Activated CD8-positive, alpha-beta memory T cell treated with anti-CD3 and anti-CD28 coated beads for 36 hours (primary cell): ENCODE data around the gene SPATS2L. TPM values are rescaled to one million over a fixed set of nuclear protein-coding genes. Genes with fewer than 3 reads are reported as not detected.

Experiments
- CTCF ChIA-PET: fragments of 350-600 bp; sonication (Branson Sonifier 250); formaldehyde crosslinking; loops from one replicate; lab custom pipeline; 2021; ENCODE audit warnings: antibody characterized with exemption; lab: Charles Lee
- POLR2A ChIA-PET: fragments of 350-600 bp; sonication (Branson Sonifier 250); formaldehyde crosslinking; loops from one replicate; lab custom pipeline; 2021; ENCODE audit warnings: antibody characterized with exemption; lab: Charles Lee
- total RNA-seq, 2 experiments: library from RNA; stranded (reverse); gene quantifications; one replicate each; pipeline ENCODE4 v1.2.3, GENCODE V29; 2021

Gene SPATS2L
- total RNA-seq, 2 experiments from 2014 or later, result 14.1 to 17.7 TPM

DNA sequence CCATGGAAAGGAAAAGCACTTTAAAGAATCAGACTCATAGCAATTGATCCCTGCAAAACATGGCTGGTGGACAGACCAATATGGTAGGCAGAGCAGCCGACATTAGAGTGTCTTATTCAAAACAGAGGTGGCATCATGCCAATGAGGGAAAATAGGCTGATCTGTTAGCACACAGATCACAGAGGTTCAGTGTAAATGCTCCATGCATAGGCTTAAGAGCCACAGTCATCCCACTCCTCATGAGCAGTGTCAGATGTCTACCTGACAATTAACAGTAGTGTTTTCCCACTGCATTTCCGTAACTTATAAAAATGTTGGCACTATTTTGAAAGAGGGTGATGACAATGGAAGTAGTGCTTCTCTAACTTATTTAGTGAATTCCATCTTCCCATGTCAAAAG, 86.7 kb downstream of the SPATS2L start:
- POLR2A ChIA-PET, result no interaction called here

GRCh38 chr2:200394045-200394444, 87.6 kb downstream of the SPATS2L start:
- ChIA-PET POLR2A (no interaction called here), CTCF (no interaction called here)

More for the DNA sequence above, 86.7 kb downstream of the SPATS2L start:
- CTCF ChIA-PET, result no interaction called here

DNA sequence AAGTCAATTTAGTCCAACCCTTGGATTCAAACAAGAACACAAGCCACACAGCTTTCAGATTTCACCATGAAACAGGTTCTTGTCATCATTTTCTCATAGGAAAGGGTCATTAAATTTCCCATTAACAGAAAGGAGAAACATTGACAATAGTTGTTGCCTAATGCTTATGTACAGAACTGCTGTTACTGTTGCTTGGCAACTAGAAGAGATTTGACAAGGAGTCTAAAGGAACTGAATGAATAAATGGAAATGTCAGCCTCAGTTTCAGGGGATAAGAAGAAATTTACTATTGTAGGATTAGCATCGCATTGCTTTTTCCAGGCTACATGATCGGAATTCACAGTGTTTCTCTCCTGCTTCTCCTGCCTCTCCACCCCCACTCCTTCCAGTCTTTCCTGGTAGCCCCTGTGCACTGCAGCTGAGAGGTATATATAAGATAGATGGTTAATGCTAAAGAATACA, 90.3 kb downstream of the SPATS2L start:
- POLR2A ChIA-PET, result no interaction called here
- CTCF ChIA-PET, result no interaction called here

DNA sequence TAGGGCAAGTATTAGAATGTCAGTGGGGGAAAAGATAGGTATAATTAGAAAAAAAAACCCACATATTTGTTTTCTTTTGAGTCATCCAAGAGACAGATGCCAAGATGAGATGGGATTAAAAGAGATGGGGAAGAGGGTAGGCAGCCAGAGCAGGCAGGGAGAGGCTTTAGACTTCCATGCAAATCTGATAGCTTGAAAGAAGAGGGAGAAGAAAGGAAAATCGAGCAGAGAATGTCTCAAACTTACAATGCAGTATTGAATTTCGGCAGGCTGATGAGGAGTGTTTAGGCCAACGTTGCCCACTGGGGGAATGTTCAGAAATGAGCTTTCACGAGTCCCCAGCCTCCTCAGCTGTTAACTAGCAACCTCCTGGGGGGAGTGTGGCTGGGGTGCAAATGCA, 91.3 kb downstream of the SPATS2L start:
- POLR2A ChIA-PET, result no interaction called here
- CTCF ChIA-PET, result no interaction called here

- ChIA-PET POLR2A (no interaction called here), CTCF (no interaction called here)
Observed at GRCh38 chr2:200399046-200399445, 92.6 kb downstream of the SPATS2L start.

- POLR2A ChIA-PET, result no interaction called here
- CTCF ChIA-PET, result no interaction called here
Observed at GRCh38 chr2:200399636-200400035, 93.1 kb downstream of the SPATS2L start.

DNA sequence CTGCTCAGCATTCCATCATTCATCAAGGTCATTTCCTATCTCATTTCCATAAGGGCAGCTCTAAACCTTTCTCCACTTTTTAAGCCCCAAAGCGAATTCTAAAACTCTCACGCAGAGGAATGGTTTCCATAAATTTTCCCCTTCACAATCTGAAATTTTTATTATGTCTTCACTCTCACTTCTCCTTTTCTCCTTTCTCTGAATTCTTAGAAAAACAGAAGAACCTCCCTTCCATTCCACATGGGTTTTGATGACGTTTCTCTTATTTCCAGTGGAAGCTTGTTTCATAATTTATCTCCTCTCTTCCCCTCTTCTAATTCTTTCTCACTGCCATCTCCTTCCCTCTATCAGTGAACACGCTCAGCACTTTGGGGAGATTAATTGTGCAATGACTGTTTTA, 97.3 kb downstream of the SPATS2L start:
- POLR2A ChIA-PET, result no interaction called here
- CTCF ChIA-PET, result no interaction called here

DNA sequence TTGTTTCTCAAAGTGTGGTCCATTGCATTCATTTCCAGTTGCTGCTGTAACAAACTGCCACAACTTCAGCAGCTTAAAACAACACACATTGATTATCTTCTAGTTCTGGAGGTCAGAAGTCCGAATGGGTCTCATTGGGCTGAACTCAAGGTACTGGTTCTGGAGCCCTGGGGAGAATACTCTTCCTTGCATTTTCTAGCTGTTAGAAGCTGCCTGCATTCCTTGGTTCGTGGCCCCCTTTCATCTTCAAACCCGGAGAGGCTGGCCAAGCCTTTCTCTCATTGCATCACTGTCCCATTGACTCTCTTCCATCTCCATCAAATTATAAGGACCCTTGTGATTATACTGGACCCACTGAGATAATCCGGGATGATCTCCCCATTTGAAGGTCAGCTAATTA, 98.1 kb downstream of the SPATS2L start:
- CTCF ChIA-PET, result no interaction called here
- POLR2A ChIA-PET, result no interaction called here

DNA sequence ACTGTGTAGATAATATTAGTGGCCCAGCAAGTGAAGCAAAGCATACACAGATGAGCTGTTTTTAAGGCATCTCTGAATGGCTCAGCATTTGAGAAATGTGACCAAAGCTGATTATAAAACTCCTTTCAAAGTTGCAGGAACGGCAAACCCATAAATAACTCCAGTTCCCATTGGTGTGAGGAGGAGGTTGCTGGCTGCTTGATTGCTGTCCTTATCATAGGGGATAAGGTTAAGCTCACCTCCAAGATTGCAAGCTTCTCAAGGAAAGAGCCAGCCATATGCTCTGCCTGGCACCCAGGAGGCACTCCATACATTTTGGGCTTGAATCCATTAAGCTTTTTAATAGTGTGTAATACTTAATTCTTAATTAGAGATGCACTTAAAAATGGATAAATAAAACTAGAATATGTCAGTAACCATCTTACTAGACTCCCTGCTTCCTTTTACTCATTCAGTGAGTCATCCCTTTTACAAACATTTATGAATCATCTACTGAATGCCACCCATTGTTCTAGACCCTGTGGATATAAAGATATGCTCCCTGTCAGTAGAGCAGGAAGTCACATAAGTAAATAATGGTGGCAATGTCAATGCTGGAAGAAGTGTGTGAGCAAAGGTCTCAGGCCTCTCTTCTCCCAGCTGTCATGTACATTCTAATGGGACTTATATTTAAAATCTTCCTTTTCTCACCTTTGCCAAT, 99.3 kb downstream of the SPATS2L start:
- CTCF ChIA-PET, result interaction anchor here (0.7 kb wide), 1 partner anchor 666 kb away, joined by 4 read pairs; no protein-coding TSS in a partner anchor
- POLR2A ChIA-PET, result no interaction called here

DNA sequence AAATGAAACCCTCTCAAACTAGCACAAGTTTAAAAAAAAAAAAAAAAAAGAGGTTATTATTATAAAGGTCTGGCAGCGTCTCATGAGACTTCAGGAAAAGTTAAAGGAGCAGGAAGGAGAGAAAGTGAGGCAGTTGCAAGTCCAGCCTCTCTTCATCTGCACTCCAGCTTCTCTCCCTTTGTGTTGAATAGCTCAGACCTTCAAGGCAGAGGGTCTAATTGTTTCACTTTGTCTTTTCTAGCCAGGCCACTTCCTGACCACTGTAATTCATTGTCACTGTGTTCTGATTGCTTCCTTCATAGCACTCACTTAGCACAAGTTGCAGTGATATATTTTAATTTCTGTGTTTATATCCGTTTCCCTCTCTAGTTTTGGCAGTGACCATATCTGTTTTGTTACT, 99.9 kb downstream of the SPATS2L start:
- POLR2A ChIA-PET, result no interaction called here
- CTCF ChIA-PET, result interaction anchor here (0.7 to 1.0 kb wide), 2 partner anchors 59 to 666 kb away, joined by 3 to 4 read pairs; no protein-coding TSS in a partner anchor

GRCh38 chr2:200408428-200409316, 102.2 kb downstream of the SPATS2L start:
- POLR2A ChIA-PET, result no interaction called here
- CTCF ChIA-PET, result interaction anchor here (1.2 kb wide), 1 partner anchor 32 kb away, joined by 3 read pairs; no protein-coding TSS in a partner anchor

DNA sequence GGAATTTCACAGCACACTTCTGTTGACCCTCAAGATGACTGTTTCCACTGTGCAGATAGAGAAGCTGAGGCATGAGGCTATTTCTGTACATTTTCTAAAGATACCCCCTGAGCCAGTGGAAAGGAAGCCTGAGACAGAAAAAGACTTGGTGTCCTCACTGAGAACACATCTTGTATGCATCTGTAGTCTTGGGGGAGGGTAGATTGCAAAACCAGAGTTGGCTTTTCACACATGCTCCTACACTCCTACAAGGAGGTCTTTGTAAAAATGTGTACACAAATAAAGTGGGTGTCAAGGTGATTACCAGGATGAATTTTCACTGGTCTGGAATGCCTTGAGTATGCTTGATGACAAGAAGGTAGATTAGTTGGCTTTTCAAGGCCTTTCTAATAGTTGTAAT, 105.3 kb downstream of the SPATS2L start:
- ChIA-PET POLR2A (no interaction called here), CTCF (interaction anchor here (0.7 kb wide), 1 partner anchor 21 kb away, joined by 4 read pairs; no protein-coding TSS in a partner anchor)

- ChIA-PET CTCF (no interaction called here), POLR2A (no interaction called here)
Observed at GRCh38 chr2:200414367-200414766, 107.9 kb downstream of the SPATS2L start.

- POLR2A ChIA-PET, result no interaction called here
- CTCF ChIA-PET, result no interaction called here
Observed at GRCh38 chr2:200415455-200415854, 109.0 kb downstream of the SPATS2L start.

GRCh38 chr2:200416878-200417277, 110.4 kb downstream of the SPATS2L start:
- ChIA-PET CTCF (no interaction called here), POLR2A (no interaction called here)

GRCh38 chr2:200417366-200417765, 110.9 kb downstream of the SPATS2L start:
- ChIA-PET POLR2A (no interaction called here), CTCF (no interaction called here)

DNA sequence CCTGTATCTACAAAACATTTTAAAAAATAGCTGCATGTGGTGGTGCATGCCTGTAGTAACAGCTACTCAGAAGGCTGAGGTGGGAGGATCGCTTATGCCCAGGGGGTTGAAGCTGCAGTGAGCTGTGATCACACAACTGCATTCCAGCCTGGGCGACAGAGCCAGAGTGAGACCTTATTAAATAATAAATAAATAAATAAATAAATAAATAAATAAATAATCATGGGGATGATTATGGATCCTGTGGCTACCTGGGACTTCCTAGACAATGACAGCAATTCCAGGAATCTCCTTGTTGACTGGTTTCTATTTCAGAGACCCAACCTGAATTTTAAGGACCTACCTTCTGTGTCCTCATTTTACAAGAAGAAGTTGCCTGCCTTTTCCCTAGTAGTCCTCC, 111.9 kb downstream of the SPATS2L start:
- ChIA-PET POLR2A (no interaction called here), CTCF (no interaction called here)

DNA sequence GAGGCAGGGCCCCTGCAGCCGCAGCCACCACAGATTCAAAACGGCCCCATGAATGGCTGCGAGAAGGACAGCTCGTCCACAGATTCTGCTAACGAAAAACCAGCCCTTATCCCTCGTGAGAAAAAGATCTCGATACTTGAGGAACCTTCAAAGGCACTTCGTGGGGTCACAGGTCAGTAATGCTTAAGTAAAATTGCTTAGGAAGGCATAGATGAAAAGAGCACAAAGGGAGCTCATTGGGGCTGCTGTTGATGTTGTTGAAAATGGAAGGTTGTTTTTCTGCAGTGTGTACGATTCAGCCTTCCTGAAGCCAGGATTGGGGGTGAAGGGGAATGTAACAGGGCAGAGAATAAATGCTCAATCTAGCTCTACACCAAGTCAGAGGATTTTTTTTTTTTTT, 112.8 kb downstream of the SPATS2L start:
- ChIA-PET POLR2A (no interaction called here), CTCF (no interaction called here)

GRCh38 chr2:200421270-200421669, 114.8 kb downstream of the SPATS2L start:
- POLR2A ChIA-PET, result no interaction called here
- CTCF ChIA-PET, result no interaction called here

GRCh38 chr2:200422071-200422470, 115.6 kb downstream of the SPATS2L start:
- CTCF ChIA-PET, result no interaction called here
- POLR2A ChIA-PET, result no interaction called here
